Testis (tissue), 3 donors: ENCODE results near the gene SDCCAG8. TPM values are rescaled to one million over a fixed set of nuclear protein-coding genes. Genes with fewer than 3 reads are reported as not detected.

ENCODE experiments used
- DNase-seq: peaks from one replicate; pipeline ENCODE4 v3.0.0-alpha.2; 2019
- H3K27ac ChIP-seq, 2 donors: fragments of 200-600 bp; sonication (generic); one replicate each; pipeline ENCODE4 v1.5.1; 2019
- H3K27me3 ChIP-seq: fragments of 200-600 bp; sonication (generic); one replicate; pipeline ENCODE4 v1.5.1; 2019
- H3K36me3 ChIP-seq: fragments of 200-600 bp; sonication (generic); one replicate; pipeline ENCODE4 v1.5.1; 2017; ENCODE audit warnings: low read depth; ENCODE audit errors: missing control alignments
- H3K4me1 ChIP-seq: fragments of 200-600 bp; sonication (generic); one replicate; pipeline ENCODE4 v1.5.1; 2019
- H3K4me3 ChIP-seq, 2 donors: fragments of 200-600 bp; sonication (generic); one replicate each; pipeline ENCODE4 v1.5.1; 2017 to 2019
- H3K9me3 ChIP-seq: fragments of 200-600 bp; sonication (generic); one replicate; pipeline ENCODE4 v1.5.1; 2017
- CTCF ChIP-seq, 3 experiments: fragments of 450-650 bp in 2 of 3; fragments of 200-600 bp in 1 of 3; sonication (generic) in 1 of 3; IDR thresholded peaks; one replicate each; pipeline ENCODE4 v1.5.1; 2016 to 2019; ENCODE audit warnings: antibody characterized with exemption in 3 of 3, mild to moderate bottlenecking in 2 of 3, moderate library complexity in 1 of 3
- POLR2A ChIP-seq: fragments of 450-650 bp; IDR thresholded peaks from one replicate; pipeline ENCODE4 v1.6.1; 2017; ENCODE audit warnings: antibody characterized with exemption, mild to moderate bottlenecking, moderate library complexity
- WGBS, 2 donors: methylation state at CpG; one replicate each; pipeline ENCODE4 v1.1.5; 2018; 5-methylcytosine and 5-hydroxymethylcytosine counted together
- intact Hi-C: fragments of 100-400 bp; cut with DNase I; formaldehyde crosslinking; loops from one replicate; pipeline ENCODE4 v1.15.1; 2023; ENCODE audit warnings: low total_unique reads
- polyA plus RNA-seq: library from polyadenylated mRNA; stranded (reverse); fragments of 350-450 nt; fragmentation: Illumina TruSeq; extraction: RNeasy Lipid Tissue Mini Kit (QIAGEN cat#74804); gene quantifications from one replicate; pipeline ENCODE4 v1.2.3, GENCODE V29; 2014; ENCODE audit warnings: low read depth, low replicate concordance; ENCODE audit not compliant: insufficient read depth
- total RNA-seq, 2 donors: library from RNA; depleted of rRNA; stranded (reverse); fragments of >200 nt; gene quantifications; one replicate each; pipeline ENCODE4 v1.2.3, GENCODE V29; 2016

Gene SDCCAG8
- total and polyA plus RNA-seq, 3 donors from 2014 or later, result 21.9 to 45.4 (median 40.6) TPM

DNA sequence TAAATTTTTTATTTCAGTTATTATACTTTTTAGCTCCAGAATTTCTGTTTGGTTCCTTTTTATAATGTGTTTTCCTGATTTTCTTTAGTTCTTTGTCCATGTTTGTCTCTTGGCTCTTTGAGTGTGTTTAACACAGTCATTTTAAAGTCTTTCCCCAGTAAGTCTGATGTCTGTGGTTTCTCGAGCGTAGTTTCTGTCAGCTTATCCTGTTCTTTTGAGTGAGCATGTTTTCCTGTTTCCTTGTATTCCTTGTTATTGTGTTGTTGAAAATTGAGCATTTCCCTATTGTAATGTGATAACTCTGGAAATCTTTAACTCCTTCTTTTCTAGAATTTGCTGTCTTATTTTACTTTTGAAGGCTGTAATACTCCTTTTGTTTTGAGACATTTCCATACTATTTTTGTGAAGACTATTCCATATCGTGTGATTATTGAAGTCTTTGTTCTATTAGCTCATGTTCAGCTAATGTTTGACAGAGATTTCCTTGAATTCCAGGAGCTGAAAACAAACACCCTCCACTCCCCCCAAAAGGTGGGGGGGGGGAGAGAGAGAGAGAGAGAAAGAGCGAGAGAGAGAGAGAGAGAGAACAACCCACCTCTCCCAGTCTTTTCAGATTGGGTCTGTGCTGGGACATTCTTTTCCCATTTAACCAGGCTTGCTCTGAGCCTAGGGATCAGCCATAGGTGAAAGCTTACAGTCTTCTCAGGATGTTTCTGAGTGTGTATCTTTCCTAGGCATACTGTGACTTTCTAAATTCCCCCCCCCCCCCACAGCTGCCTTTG, 38.3 kb downstream of the SDCCAG8 start:
- DNase-seq, result no peak
- no peaks in the 10 kb centered on the region for H3K36me3 ChIP-seq
- H3K27me3 ChIP-seq, result no peaks in the 10 kb centered on the region
- intact Hi-C loops, result no loop called here
- TF ChIP-seq POLR2A, result no peak
- no peak for TF ChIP-seq CTCF (IDR thresholded peaks at IDR 0.05)
- H3K4me3 ChIP-seq, result no peak overlapping the region
- H3K4me1 ChIP-seq, result no peaks in the 10 kb centered on the region
- no peak overlapping the region for H3K27ac ChIP-seq
- no peaks in the 10 kb centered on the region for H3K9me3 ChIP-seq
- 80 to 91% methylated on average over 3 to 4 of the region's 4 CpGs for WGBS, 2 donors

DNA sequence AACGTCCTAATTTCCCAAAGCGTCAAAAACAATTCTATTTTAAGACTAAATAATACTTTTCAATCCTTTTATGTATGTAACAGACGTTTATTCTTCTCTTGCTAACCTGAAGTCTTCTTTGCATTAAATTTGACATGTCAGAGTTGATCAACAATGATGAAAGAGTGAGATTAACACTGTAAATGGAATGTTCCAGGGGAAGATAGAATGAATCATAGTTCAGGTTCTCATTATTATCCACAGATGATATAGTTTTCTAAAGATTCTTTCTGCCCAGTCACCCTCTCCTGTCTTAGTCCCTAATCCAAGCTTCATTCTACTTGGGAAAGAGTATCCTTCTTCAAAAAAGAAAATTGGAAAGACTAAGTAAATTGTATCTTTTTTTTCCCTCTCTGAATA, 38.9 kb downstream of the SDCCAG8 start:
- no peak overlapping the region for H3K27ac ChIP-seq
- H3K4me1 ChIP-seq, result no peaks in the 10 kb centered on the region
- H3K4me3 ChIP-seq, result no peak overlapping the region
- no peaks in the 10 kb centered on the region for H3K27me3 ChIP-seq
- no peaks in the 10 kb centered on the region for H3K9me3 ChIP-seq
- intact Hi-C loops, result no loop called here
- no peaks in the 10 kb centered on the region for H3K36me3 ChIP-seq
- TF ChIP-seq CTCF (IDR thresholded peaks at IDR 0.05), result no peak
- no peak for TF ChIP-seq POLR2A
- DNase-seq, result no peak
- WGBS, 2 donors, result 75 to 90% methylated on average over 3 of the region's 3 CpGs

GRCh38 chr1:243299069-243299468, 43.2 kb downstream of the SDCCAG8 start:
- Histone ChIP-seq H3K27ac (no peak overlapping the region), H3K36me3 (no peaks in the 10 kb centered on the region), H3K9me3 (no peaks in the 10 kb centered on the region), H3K4me1 (no peaks in the 10 kb centered on the region), H3K4me3 (no peak overlapping the region), H3K27me3 (no peaks in the 10 kb centered on the region)
- TF ChIP-seq CTCF (IDR thresholded peaks at IDR 0.05), result no peak
- TF ChIP-seq POLR2A, result no peak
- DNase-seq, result no peak
- intact Hi-C loops, result no loop called here
- 89 to 96% methylated on average over 1 of the region's 1 CpG for WGBS, 2 donors

GRCh38 chr1:243301059-243301458, 45.2 kb downstream of the SDCCAG8 start:
- Histone ChIP-seq H3K4me1 (no peaks in the 10 kb centered on the region), H3K4me3 (no peak overlapping the region), H3K27ac (no peak overlapping the region), H3K36me3 (no peaks in the 10 kb centered on the region), H3K27me3 (no peaks in the 10 kb centered on the region), H3K9me3 (no peaks in the 10 kb centered on the region)
- intact Hi-C loops, result no loop called here
- TF ChIP-seq POLR2A (no peak), CTCF (IDR thresholded peaks at IDR 0.05) (no peak)
- no peak for DNase-seq
- WGBS, 2 donors, result 78 to 100% methylated on average over 2 of the region's 2 CpGs

DNA sequence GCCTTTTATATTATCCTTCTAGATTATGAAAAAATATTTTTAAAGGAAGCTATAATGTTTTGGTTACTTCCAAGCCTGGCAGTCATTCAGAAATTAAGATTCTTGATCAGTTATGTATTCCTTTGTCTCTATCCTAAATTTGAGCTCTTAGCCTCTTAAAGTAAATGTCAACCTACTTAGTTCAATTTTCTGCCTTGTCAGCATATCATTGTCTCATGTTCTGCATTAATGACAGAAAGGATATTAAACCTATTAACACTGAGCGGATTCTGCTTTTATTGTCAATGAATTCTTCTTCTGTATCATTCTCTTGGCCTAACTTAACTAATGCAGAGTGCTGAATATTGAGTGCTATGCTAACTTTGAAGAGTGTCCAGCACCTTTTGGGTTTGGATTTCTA, 56.0 kb downstream of the SDCCAG8 start:
- Histone ChIP-seq H3K27me3 (no peaks in the 10 kb centered on the region), H3K4me1 (no peaks in the 10 kb centered on the region)
- intact Hi-C loops, result no loop called here

More for the DNA sequence above, 56.0 kb downstream of the SDCCAG8 start:
- TF ChIP-seq POLR2A (no peak), CTCF (IDR thresholded peaks at IDR 0.05) (no peak)
- Histone ChIP-seq H3K9me3 (no peaks in the 10 kb centered on the region), H3K27ac (no peak overlapping the region), H3K36me3 (no peaks in the 10 kb centered on the region), H3K4me3 (no peak overlapping the region)
- 97 to 100% methylated on average over 1 of the region's 1 CpG for WGBS, 2 donors
- no peak for DNase-seq
